Stomach (tissue), 9 donors: ENCODE results near the gene CRACDL. TPM values are rescaled to one million over a fixed set of nuclear protein-coding genes. Genes with fewer than 3 reads are reported as not detected.

Experiments
- DNase-seq, 2 donors: peaks; one replicate each; pipeline versions ENCODE4 v3.0.0 to v3.0.0-alpha.2; 2013 to 2019
- H3K27ac ChIP-seq, 5 donors: fragments of 200-600 bp in 4 of 5; sonication (generic) in 4 of 5; one replicate each; pipeline ENCODE4 v1.5.1; 2013 to 2019; ENCODE audit warnings: mild to moderate bottlenecking in 1 of 5, moderate library complexity in 1 of 5
- H3K27me3 ChIP-seq, 3 donors: fragments of 200-600 bp; sonication (generic); one replicate each; pipeline ENCODE4 v1.5.1; 2017 to 2019; ENCODE audit warnings: mixed run types in 1 of 3
- H3K36me3 ChIP-seq, 4 donors: fragments of 200-600 bp; sonication (generic); 1 replicate in 3 of 4; 2 replicates in 1 of 4; pipeline ENCODE4 v1.5.1; 2016 to 2019
- H3K4me1 ChIP-seq, 4 donors: fragments of 200-600 bp; sonication (generic); one replicate each; pipeline ENCODE4 v1.5.1; 2016 to 2019
- H3K4me3 ChIP-seq, 4 donors: fragments of 200-600 bp; sonication (generic) in 3 of 4; one replicate each; pipeline ENCODE4 v1.5.1; 2016 to 2019; ENCODE audit warnings: mild to moderate bottlenecking in 1 of 4
- H3K9me3 ChIP-seq, 4 donors: fragments of 200-600 bp; sonication (generic); one replicate each; pipeline ENCODE4 v1.5.1; 2016 to 2019
- EP300 ChIP-seq: sonication (generic); formaldehyde crosslinking; IDR thresholded peaks from one replicate; pipeline ENCODE4 v1.6.1; 2017; ENCODE audit warnings: antibody characterized with exemption
- POLR2A ChIP-seq, 4 donors: fragments of 450-650 bp; IDR thresholded peaks; one replicate each; pipeline ENCODE4 v1.6.1; 2016; ENCODE audit warnings: antibody characterized with exemption in 4 of 4, control low read depth in 2 of 4, mild to moderate bottlenecking in 1 of 4, moderate library complexity in 1 of 4
- POLR2AphosphoS5 ChIP-seq, 3 donors: sonication (generic); formaldehyde crosslinking; IDR thresholded peaks; one replicate each; pipeline ENCODE4 v1.6.1; 2016; ENCODE audit warnings: antibody characterized with exemption in 3 of 3
- WGBS, 5 donors: extraction: QIAGEN DNeasy Blood & Tissue Kit in 3 of 5; methylation state at CpG; one replicate each; pipeline versions ENCODE4 v1.1.5 to v1.1.7; 2013 to 2018; 5-methylcytosine and 5-hydroxymethylcytosine counted together
- intact Hi-C: fragments of 100-400 bp; cut with DNase I; formaldehyde crosslinking; loops from one replicate; pipeline ENCODE4 v1.15.1; 2023; ENCODE audit warnings: low total_unique reads
- polyA plus RNA-seq, 3 donors: library from polyadenylated mRNA; stranded (reverse); fragments of 200-250 nt; gene quantifications; one replicate each; pipeline ENCODE4 v1.2.3, GENCODE V29; 2013
- total RNA-seq, 5 donors: library from RNA; depleted of rRNA; stranded (reverse); fragments of >200 nt; gene quantifications; one replicate each; pipeline versions ENCODE4 v1.1.0 to v1.2.3, GENCODE V29; 2014 to 2016
- TF ChIP-seq, protein P1 (sequence below), 7 experiments: fragments of 450-650 bp in 4 of 7; fragments of 200-600 bp in 3 of 7; sonication (generic) in 3 of 7; IDR thresholded peaks; one replicate each; pipeline ENCODE4 v1.5.1; 2016 to 2019; ENCODE audit warnings: antibody characterized with exemption in 7 of 7, control low read depth in 2 of 7, mild to moderate bottlenecking in 1 of 7
- donor health status: healthy with polysubstance abuse.
- donor health status: Bipolar disorder and iron deficiency.
- donor health status: healthy.

The CRACDL gene
- total and polyA plus RNA-seq, 8 donors: 5.4 to 205 (median 7.8) TPM

DNA sequence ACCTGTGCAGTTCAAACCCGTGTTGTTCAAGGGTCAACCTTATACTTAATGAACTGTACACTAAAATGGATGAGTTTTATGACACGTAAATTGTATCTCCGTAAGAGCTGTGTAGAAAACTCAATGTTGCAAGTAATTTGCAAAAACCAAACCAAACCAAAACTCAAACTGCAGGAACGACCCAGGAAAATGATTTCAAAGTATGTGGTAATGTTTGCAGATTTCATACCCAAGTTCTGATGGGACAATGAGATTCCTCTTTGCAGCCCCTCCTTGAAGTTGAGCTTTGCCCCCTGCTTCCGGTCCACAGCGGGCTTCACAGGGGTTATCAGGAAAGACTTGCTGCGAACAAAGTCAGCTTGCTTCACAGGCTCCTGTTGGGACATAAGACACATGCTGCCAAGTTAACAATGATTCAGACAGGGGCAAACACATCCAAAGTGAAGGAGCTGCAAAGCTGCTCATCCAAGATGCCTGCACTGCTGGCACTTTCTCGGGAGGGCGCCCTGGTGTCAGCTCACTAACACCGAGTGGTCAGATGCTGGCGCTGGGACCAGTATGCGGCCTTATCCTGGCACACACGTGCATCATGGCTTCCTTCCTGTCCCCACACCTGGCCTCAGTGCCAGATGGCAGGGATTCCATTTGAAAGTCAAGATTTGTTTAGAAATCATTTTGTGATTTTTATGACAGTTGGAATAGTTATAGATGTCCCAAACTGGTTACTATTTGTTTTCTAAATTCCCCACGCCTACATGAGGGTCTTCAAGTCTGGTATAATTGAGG, 139.9 kb downstream of the CRACDL start:
- WGBS, 5 donors: 74 to 81% (median 78%) methylated on average over 13 to 14 of the region's 14 CpGs
- Histone ChIP-seq H3K9me3 (no peaks in the 10 kb centered on the region), H3K4me3 (no peak overlapping the region), H3K36me3 (peaks cover 0 to 37% (median 9%) of the 10 kb centered on the region in 4 donors), H3K27ac (no peak overlapping the region), H3K27me3 (no peaks in the 10 kb centered on the region), H3K4me1 (peaks cover 8 to 23% (median 14%) of the 10 kb centered on the region in 4 donors)
- intact Hi-C loops: no loop called here
- no peak for TF ChIP-seq POLR2A (IDR thresholded peaks at IDR 0.05)
- TF ChIP-seq, protein P1, sequence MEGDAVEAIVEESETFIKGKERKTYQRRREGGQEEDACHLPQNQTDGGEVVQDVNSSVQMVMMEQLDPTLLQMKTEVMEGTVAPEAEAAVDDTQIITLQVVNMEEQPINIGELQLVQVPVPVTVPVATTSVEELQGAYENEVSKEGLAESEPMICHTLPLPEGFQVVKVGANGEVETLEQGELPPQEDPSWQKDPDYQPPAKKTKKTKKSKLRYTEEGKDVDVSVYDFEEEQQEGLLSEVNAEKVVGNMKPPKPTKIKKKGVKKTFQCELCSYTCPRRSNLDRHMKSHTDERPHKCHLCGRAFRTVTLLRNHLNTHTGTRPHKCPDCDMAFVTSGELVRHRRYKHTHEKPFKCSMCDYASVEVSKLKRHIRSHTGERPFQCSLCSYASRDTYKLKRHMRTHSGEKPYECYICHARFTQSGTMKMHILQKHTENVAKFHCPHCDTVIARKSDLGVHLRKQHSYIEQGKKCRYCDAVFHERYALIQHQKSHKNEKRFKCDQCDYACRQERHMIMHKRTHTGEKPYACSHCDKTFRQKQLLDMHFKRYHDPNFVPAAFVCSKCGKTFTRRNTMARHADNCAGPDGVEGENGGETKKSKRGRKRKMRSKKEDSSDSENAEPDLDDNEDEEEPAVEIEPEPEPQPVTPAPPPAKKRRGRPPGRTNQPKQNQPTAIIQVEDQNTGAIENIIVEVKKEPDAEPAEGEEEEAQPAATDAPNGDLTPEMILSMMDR (IDR thresholded peaks at IDR 0.05): no peak
- TF ChIP-seq EP300: no peak
- no peak for TF ChIP-seq POLR2AphosphoS5 (IDR thresholded peaks at IDR 0.05)
- DNase-seq: no peak

DNA sequence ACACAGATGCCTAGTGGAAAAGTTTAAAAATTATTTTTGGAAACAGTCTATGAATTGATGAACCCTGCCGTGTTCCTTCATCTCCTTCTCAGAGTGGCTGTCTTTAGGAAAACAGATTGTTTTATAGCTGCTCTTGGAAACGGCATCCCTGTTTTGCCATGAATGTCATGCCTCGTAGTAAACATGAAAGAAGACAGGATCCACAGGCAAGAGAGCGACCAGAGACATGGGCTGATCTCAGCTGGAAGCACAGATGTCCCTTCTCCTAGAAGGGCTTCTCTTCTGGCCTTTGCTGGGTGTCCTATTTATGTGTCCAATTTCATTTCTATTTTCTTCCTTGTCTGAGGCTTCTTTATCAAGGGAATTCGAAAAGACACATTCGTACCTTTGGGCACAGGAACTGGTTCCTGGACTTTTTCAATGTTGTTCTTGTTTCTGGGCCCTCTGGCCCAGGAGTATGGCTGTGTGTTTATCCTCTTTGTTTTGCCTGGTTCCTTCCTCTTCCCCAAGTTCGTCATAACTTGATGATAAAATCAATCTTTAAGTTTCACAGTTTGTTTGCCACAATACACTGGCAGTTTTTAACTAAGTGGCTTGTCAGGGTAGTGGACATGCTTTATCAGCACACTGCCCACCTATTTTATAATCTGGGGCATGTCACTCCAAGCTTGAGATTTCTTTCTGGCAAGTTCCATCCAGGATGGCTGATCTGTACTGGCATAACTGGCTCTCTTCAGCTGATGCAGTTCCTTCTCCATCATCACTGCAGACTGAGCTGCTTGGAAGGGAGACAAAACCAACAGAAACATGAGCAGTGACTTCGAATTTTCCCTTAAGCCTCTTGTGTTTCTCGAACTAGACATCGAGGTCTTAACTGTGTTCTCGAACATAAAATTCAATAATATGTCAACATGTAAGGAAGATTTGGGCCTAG, 141.9 kb downstream of the CRACDL start:
- 63 to 71% (median 65%) methylated on average over 11 of the region's 11 CpGs for WGBS, 5 donors
- TF ChIP-seq POLR2AphosphoS5 (IDR thresholded peaks at IDR 0.05): no peak
- TF ChIP-seq, protein P1 (IDR thresholded peaks at IDR 0.05): no peak
- no peak for TF ChIP-seq POLR2A (IDR thresholded peaks at IDR 0.05)
- no peak for TF ChIP-seq EP300
- DNase-seq: no peak
- no peaks in the 10 kb centered on the region for H3K9me3 ChIP-seq
- no peak overlapping the region for H3K4me3 ChIP-seq
- H3K27ac ChIP-seq: peak overlapping the region in 1 of 5 donors; percentile 24
- H3K27me3 ChIP-seq: no peaks in the 10 kb centered on the region
- intact Hi-C loops: no loop called here
- H3K36me3 ChIP-seq: peaks cover 0 to 37% (median 9%) of the 10 kb centered on the region in 4 donors
- peaks cover 0 to 8% (median 5%) of the 10 kb centered on the region in 4 donors for H3K4me1 ChIP-seq

DNA sequence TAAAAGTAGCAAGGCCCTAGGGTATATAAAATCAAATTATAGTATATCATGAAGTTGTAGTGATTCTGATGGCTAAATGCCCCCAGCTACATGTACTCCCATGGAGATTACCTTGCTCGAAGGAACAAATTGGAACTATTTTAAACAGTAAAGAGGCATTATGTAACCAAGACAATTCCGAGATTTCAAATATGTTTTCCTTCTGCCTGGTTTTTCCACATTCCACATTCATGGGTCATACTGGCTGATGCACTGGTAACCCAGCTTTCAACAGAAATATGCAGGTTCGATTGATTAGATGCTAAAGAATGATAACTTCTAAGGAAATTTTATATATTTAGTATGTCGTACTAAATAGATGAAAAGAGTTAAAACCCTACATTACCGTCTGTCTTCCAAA, 142.8 kb downstream of the CRACDL start:
- no peak for DNase-seq
- Histone ChIP-seq H3K9me3 (no peaks in the 10 kb centered on the region), H3K4me3 (no peak overlapping the region), H3K27ac (no peak overlapping the region), H3K4me1 (peaks cover 0 to 8% (median 2%) of the 10 kb centered on the region in 4 donors), H3K36me3 (peaks cover 0 to 37% (median 9%) of the 10 kb centered on the region in 4 donors), H3K27me3 (no peaks in the 10 kb centered on the region)
- WGBS, 5 donors: 63 to 76% (median 73%) methylated on average over 5 of the region's 5 CpGs
- TF ChIP-seq POLR2A (IDR thresholded peaks at IDR 0.05) (no peak), EP300 (no peak), POLR2AphosphoS5 (IDR thresholded peaks at IDR 0.05) (no peak)
- TF ChIP-seq, protein P1 (IDR thresholded peaks at IDR 0.05): no peak
- intact Hi-C loops: no loop called here

DNA sequence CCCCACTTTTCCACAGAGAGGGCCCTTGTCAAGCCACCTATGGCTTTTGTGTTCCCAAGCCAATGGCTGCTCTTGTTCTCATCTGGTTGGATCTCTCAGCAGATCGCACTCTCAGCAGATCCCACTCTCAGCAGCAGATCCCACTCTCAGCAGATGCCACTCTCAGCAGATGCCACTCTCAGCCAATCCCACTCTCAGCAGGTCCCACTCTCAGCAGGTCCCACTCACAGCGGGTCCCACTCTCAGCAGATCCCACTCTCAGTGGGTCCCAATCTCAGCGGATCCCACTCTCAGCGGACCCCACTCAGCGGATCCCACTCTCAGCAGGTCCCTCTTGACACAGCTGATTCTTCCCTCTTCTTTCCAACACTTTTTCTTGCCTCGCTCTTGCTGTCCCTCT, 145.8 kb downstream of the CRACDL start:
- H3K36me3 ChIP-seq: peaks cover 0 to 17% (median 3%) of the 10 kb centered on the region in 4 donors
- 91 to 98% (median 93%) methylated on average over 6 of the region's 6 CpGs for WGBS, 5 donors

More for the DNA sequence above, 145.8 kb downstream of the CRACDL start:
- TF ChIP-seq, protein P1 (IDR thresholded peaks at IDR 0.05): no peak
- no peak for TF ChIP-seq POLR2AphosphoS5 (IDR thresholded peaks at IDR 0.05)
- TF ChIP-seq POLR2A (IDR thresholded peaks at IDR 0.05): no peak
- no peak for TF ChIP-seq EP300
- Histone ChIP-seq H3K4me3 (no peak overlapping the region), H3K27ac (no peak overlapping the region), H3K4me1 (peaks cover 0 to 11% (median 7%) of the 10 kb centered on the region in 4 donors), H3K9me3 (no peaks in the 10 kb centered on the region), H3K27me3 (no peaks in the 10 kb centered on the region)
- intact Hi-C loops: no loop called here
- no peak for DNase-seq
